Fibroblast of skin of left biceps (primary cell): ENCODE results near the gene OPA3.
A peak's percentile ranks its signal among the peaks of the same experiment; 100 is the strongest.

ENCODE experiments used
- DNase-seq, 2 experiments: peaks; one replicate each; pipeline ENCODE4 v3.0.0-alpha.2; 2013; ENCODE audit warnings: low read depth in 2 of 2

Gene OPA3

GRCh38 chr19:45503909-45504308 lies 80.7 kb downstream of the OPA3 start:
- no peak for DNase-seq

DNA sequence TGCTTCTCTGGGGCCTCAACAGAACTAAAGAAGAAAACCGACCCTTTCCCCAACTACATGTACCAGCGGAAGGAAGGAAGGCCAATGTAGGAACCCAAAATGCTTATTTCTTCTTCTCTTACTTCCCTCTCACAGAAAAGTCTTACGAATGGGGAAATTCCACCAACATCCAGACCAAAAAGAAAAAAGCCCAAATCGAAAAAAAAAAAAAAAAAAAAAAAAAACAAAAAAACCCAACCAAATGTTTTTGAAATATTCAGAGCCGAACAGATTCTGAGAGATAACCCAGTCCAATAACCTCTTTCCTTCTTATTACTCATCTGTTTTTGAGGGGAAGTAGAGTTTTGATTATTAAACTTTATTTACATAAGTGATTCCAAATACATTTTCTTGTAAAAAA lies 82.5 kb downstream of the OPA3 start:
- no peak for DNase-seq

GRCh38 chr19:45501730-45502014 lies 82.9 kb downstream of the OPA3 start:
- DNase-seq: no peak

DNA sequence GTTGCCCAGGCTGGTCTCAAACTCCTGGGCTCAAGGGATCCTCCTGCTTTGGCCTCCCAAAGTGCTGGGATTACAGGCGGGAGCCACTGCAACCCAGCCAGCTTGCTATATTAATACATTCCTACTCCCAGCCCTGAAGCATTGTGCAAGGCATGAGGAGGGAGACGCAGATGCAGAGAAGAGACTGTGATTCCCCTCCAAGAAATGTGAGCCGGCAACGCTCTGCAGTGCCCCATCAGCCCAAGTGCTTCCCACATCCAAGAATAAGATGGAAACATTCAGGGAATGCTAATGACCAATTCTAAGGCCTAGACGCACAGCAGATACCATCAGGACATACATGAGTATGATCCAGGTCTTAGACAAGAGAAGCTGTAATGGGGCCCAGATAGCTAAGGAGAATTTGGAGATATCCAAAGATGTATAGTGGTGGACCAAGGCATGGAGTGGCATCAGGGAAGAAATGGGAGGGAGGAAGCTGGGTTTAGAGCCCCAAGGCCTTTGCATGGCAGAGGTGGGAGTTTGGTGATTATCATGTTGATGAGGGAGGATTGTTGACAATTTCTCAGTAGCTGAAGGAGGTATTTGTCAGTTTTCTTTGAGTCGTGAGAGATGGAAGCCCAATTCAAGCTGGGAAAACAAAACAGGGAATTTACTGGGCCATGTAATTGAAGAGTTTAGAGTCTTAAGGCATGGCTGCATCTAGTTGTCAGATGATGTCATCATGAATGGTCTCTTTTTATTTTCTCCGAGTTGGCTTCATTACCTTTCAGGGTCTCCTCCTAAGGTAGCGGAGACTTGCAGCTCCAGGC lies 83.5 kb downstream of the OPA3 start:
- DNase-seq: no peak

GRCh38 chr19:45499196-45500180 lies 85.1 kb downstream of the OPA3 start:
- DNase-seq: no peak

DNA sequence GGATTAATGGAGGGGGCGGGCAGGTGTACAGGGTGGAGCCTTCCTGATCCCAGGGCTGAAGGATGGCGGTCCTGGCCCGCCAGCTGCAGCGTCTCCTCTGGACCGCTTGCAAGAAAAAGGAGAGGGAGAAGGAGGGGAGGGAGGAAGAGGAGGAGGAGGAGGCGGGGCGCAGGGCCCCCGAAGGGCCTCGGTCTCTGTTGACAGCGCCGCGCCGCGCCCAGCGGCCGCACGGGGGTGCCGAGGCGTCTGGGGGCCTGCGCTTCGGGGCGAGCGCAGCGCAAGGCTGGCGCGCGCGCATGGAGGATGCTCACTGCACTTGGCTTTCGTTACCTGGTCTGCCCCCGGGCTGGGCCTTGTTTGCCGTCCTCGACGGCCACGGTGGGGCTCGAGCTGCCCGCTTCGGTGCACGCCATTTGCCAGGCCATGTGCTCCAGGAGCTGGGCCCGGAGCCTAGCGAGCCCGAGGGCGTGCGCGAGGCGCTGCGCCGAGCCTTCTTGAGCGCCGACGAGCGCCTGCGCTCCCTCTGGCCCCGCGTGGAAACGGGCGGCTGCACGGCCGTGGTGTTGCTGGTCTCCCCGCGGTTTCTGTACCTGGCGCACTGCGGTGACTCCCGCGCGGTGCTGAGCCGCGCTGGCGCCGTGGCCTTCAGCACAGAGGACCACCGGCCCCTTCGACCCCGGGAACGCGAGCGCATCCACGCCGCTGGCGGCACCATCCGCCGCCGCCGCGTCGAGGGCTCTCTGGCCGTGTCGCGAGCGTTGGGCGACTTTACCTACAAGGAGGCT lies 86.0 kb downstream of the OPA3 start, which contains the start of gene PPM1N:
Gene PPM1N, plus strand, starts transcription at position 33 of the 785 bp plus-strand sequence. Its CDS starts 30 bp downstream, at position 63.
- DNase-seq: no peak

DNA sequence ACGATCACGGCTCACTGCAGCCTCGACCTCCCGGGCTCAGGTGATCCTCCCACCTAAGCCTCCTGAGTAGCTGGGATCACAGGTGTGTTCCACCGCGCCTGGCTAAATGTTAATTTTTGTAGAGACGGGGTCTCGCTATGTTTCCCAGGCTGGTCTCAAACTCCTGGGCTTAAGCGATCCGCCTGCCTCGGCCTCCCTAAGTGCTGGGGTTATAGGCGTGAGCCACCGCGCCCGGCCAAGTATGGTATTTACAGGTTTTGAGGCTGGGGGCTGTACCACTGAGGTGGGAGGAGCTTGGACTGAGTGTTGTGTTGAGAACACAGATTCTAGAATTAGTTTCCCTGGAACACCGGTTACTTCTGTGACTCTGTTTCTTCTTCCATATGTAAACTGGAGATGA lies 86.8 kb downstream of the OPA3 start:
- no peak for DNase-seq

DNA sequence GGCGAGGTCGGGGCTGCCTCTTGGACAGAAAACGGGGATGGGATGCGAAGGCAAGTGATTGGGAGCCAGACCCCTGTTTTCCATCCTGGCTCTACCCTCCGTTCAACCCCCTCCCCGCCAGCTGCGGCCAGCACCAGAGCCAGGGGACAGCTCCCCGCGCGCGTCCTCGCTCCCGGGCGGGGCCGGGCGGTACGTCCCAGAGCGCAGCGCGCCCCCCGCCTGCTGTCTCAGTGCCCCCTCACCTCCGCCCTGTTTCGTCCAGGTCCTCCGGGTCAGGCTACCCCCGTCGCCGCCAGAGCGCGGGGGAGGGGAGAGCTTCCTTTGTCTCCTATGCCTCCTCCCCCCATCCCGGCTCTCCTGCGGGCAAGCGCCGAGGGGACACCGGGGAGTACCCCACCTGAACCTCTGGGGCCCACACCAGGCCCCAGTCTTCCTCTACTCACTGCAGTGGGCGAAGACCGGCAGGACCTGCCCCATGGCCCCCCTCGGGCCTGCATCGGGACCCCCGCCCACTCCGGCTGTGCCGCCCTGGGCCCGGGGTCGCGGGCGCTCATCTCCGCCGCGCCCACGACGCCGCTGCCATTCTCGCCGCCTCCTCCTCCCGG lies 88.2 kb downstream of the OPA3 start:
- DNase-seq: no peak

DNA sequence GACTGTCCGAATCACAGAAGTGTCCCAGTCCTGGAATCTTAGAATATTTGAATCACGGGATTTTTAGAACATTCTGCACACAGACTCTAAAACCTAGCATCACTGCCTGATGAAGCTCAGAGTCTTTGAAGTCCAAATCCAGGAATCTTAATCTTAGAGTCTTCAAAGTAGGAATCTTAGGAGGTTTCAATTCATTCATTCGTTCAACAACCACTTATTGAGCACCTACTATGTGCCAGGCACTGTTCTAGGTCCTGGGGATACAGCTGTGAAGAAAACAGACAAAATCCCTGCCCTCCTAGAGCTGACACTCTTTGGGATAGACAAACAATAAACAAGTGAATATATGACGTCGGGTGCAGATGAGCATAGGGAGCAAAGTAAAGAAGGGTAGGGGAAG lies 89.4 kb downstream of the OPA3 start:
- no peak for DNase-seq

GRCh38 chr19:45494261-45494916 lies 90.2 kb downstream of the OPA3 start:
- no peak for DNase-seq

DNA sequence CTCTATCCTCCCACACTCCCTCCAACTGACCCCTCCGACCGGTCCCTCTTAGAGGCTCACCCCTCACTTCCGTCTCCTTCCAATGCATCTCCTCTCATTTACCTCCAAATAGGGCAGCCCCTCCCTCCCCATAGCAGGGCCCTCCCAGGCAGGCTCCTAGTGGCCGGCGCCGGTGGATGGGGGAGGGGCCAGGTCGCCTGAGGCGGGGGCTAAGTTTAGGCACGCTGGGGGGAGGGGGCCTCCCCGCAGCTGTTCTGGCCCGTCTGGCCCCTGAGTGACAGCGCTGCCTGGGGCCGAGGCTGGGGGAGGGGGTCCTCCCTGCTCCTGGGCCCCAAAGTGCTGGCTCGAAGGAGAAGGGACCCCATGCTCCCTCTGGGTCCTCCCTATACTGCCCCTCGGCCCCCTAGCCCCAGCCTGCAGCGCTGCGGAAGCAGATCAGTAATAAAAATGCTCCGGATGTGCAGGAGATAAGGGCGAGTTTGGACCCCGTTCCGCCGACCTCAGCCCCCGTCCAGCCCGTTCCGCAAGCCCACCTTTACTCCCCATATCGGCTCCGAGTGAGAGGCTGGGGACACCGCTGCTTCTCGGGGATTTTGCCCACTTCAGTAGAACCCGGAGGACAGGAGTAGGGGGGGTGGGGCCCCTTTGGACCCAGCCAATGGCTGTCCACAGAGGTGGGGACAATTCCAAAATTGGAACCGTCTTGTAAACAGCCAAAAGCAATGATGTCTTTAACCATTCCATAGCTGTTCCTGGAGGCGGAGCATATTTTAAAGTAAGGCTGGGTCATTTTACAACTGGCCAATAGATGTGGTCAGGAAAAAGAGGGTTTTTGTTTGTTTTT lies 91.8 kb downstream of the OPA3 start:
- DNase-seq: no peak

- DNase-seq: no peak
These were observed 92.4 kb downstream of the OPA3 start for GRCh38 chr19:45492137-45492626.

DNA sequence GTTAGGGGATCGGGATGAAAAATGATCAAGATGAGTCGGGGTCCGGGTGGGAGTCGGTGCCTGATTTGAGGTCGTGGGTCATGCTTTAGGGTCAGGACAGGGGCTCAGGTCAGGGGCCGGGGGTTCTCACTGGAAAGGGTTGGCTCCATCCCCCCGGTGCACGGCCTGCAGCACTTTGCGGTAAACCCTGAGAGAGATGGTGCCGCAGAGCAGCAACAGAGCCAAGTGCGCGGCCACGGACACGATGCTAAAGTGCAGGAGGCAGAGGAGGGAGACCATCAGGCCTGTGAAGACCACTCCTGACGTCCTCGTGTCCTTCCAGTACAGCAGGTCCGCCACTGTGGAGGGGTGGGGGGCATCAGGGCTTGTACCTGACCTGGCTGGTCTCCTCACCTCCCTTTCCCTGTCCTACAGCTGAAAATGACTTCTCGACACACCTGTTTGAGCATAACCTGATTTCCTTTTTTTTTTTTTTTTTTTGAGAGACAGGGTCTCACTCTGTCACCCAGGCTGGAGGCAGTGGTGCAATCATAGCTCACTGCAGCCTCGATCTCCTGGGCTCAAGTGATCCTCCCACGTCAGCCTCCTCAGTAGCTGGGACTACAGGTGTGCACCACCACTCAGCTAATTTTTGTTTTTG lies 95.3 kb downstream of the OPA3 start:
- DNase-seq: no peak

GRCh38 chr19:45488708-45489107 lies 95.9 kb downstream of the OPA3 start:
- no peak for DNase-seq

GRCh38 chr19:45485305-45486077 lies 99.1 kb downstream of the OPA3 start:
- DNase-seq: peak; percentile 80 to 84

DNA sequence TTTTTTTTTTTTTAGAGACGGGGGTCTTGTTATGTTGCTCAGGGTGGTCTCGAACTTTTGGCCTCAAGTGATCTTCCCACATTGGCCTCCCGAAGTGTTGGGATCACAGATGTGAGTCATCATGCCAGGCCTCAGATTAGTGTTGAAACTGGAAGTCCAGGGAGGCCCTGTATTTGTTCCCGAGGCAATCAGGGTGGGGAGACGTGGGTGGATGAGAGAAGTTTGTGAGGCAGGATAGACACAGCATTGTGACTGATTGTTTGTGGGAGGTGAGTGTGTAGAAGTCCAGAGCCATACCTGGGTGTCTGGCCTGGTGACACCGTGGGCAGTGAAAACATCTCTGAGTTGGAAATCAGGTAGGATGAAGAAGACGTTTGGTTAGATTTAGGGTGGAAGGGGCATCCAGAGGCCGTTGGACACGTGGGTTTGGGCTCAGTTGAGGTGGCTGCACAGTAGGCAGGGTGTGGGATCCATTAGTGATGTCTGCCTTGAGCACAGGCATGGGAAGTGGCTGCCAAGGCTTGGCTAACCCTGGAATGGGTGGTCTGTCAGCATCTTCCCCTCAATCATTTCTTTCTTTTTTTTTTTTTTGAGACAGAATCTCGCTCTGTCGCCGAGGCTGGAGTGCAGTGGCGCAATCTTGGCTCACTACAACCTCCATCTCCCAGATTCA lies 100.2 kb downstream of the OPA3 start:
- no peak for DNase-seq

DNA sequence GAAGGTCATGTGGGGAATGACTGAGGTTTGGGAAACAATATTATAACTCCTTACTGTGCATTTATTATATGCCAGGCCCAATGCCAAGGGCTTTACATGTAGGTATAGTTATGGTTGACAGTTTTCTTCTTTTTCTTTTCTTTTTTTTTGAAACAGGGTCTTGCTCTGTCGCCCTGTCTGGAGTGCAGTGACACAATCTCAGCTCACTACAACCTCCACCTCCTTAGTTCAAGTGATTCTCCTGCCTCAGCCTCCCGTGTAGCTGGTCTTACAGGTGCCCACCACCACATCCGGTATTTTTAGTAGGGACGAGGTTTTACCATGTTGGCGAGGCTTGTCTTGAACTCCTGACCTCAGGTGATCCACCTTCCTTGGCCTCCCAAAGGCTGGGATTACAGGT lies 101.6 kb downstream of the OPA3 start:
- no peak for DNase-seq
